Keratinocyte (primary cell): ENCODE results near the gene KCNT2. TPM values are rescaled to one million over a fixed set of nuclear protein-coding genes. Genes with fewer than 3 reads are reported as not detected.

ENCODE experiments used
- DNase-seq: peaks from one replicate; pipeline ENCODE4 v3.0.0-alpha.2; 2011; ENCODE audit warnings: low read depth, missing footprints, low spot score
- FAIRE-seq: peaks from 2 replicates; lab custom pipeline; 2011; peaks lifted over from hg19 to GRCh38; lab: Jason Lieb, UNC
- H2AFZ ChIP-seq: 2 replicates; pipeline ENCODE4 v1.6.0; 2012; ENCODE audit warnings: low read length, control low read depth, inconsistent platforms; ENCODE audit not compliant: control insufficient read depth
- H3K27ac ChIP-seq: 2 replicates; pipeline ENCODE4 v1.5.1; 2011; ENCODE audit warnings: low read length; ENCODE audit not compliant: control insufficient read depth, insufficient read depth
- H3K27me3 ChIP-seq: 3 replicates; pipeline ENCODE4 v1.6.0; 2011; ENCODE audit warnings: low read length; ENCODE audit not compliant: control insufficient read depth, insufficient read depth; ENCODE audit errors: extremely low read depth
- H3K36me3 ChIP-seq, 2 experiments: 2 replicates in 1 of 2; 3 replicates in 1 of 2; pipeline ENCODE4 v1.5.1; 2011; ENCODE audit warnings: low read length in 2 of 2, mild to moderate bottlenecking in 1 of 2; ENCODE audit not compliant: control insufficient read depth in 2 of 2, insufficient read depth in 2 of 2; ENCODE audit errors: extremely low read depth in 1 of 2
- H3K4me1 ChIP-seq: 3 replicates; pipeline ENCODE4 v1.5.1; 2011; ENCODE audit warnings: low read length; ENCODE audit not compliant: control insufficient read depth, insufficient read depth; ENCODE audit errors: extremely low read depth
- H3K4me2 ChIP-seq: 3 replicates; pipeline ENCODE4 v1.6.0; 2011; ENCODE audit warnings: low read depth, low read length; ENCODE audit not compliant: control insufficient read depth, insufficient read depth; ENCODE audit errors: extremely low read depth
- H3K4me3 ChIP-seq, 3 experiments: fragments of 200-600 bp in 1 of 3; sonication (generic) in 1 of 3; 2 replicates in 2 of 3; 3 replicates in 1 of 3; pipeline ENCODE4 v1.5.1; 2011 to 2016; ENCODE audit warnings: low read length in 3 of 3, mild to moderate bottlenecking in 3 of 3, control low read depth in 2 of 3, inconsistent platforms in 1 of 3, low read depth in 1 of 3, mixed read lengths in 1 of 3, mixed run types in 1 of 3, moderate library complexity in 1 of 3; ENCODE audit not compliant: control insufficient read depth in 2 of 3, insufficient read depth in 2 of 3; ENCODE audit errors: extremely low read depth in 1 of 3
- H3K79me2 ChIP-seq: 2 replicates; pipeline ENCODE4 v1.6.0; 2012; ENCODE audit warnings: low read length; ENCODE audit not compliant: control insufficient read depth, insufficient read depth
- H3K9ac ChIP-seq: 3 replicates; pipeline ENCODE4 v1.6.0; 2011; ENCODE audit warnings: low read length; ENCODE audit not compliant: control insufficient read depth, insufficient read depth; ENCODE audit errors: extremely low read depth
- H3K9me1 ChIP-seq: 3 replicates; pipeline ENCODE4 v1.6.0; 2011; ENCODE audit warnings: low read length; ENCODE audit not compliant: control insufficient read depth, insufficient read depth; ENCODE audit errors: extremely low read depth
- H3K9me3 ChIP-seq: 2 replicates; pipeline ENCODE4 v1.5.1; 2012; ENCODE audit warnings: low read depth, low read length; ENCODE audit not compliant: control insufficient read depth
- H4K20me1 ChIP-seq: 3 replicates; pipeline ENCODE4 v1.6.0; 2011; ENCODE audit warnings: low read length; ENCODE audit not compliant: control insufficient read depth, insufficient read depth; ENCODE audit errors: extremely low read depth
- EZH2 ChIP-seq: IDR thresholded peaks from one replicate; pipeline ENCODE4 v1.6.1; 2012; ENCODE audit warnings: inconsistent platforms, mild to moderate bottlenecking, low read length, moderate library complexity
- dilution Hi-C: fragments of 300-500 bp; cut with MboI; formaldehyde crosslinking; loops from one replicate; pipeline ENCODE4 v1.7.0; 2020; ENCODE audit warnings: low sequenced_read_pairs; ENCODE audit not compliant: extremely low pct_ligation_motif_present
- polyA plus RNA-seq, 5 experiments: library from polyadenylated mRNA; depleted of rRNA in 3 of 5; stranded (reverse) in 3 of 5; stranded (forward) in 1 of 5; unstranded in 1 of 5; fragments of >200 nt; gene quantifications; 1 replicate in 1 of 5; 2 replicates in 3 of 5; 3 replicates in 1 of 5; pipeline versions ENCODE4 v1.2.1 to v1.2.3, GENCODE V29; 2011 to 2012; ENCODE audit warnings: missing spikeins in 2 of 5, low read depth in 1 of 5, low replicate concordance in 1 of 5
- TF ChIP-seq, protein P1 (sequence below), 3 experiments: IDR thresholded peaks in 1 of 3; conservative IDR thresholded peaks in 1 of 3; optimal IDR thresholded peaks in 1 of 3; 2 replicates in 2 of 3; 3 replicates in 1 of 3; pipeline versions ENCODE3 to v1.5.1; 2011; ENCODE audit warnings: low read length in 3 of 3, mild to moderate bottlenecking in 3 of 3, moderate library complexity in 2 of 3, control low read depth in 1 of 3, inconsistent platforms in 1 of 3; ENCODE audit not compliant: insufficient read depth in 2 of 3; ENCODE audit errors: extremely low read depth in 1 of 3

Gene KCNT2
- polyA plus RNA-seq, 1 donor (not counting 4 experiments of a cell fraction or from before 2014, with no cell fraction given): not detected

DNA sequence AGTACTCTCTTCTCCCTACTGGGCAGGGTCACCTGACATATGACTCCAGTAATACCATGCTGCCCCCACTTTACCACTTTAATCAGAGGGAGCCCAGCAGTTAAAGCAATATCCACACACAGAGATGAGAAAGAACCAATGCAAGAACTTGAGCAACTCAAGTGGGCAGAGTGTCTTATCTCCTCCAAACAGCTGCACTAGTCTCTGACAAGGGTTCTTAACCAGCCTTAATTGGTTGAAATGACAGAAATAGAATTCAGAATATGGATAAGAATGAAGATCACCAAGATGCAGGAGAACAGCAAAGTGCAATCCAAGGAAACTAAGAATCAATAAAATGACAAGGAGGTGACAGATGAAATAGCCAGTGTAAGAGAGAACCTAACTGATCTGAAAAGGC lies 91.0 kb downstream of the KCNT2 start:
- Histone ChIP-seq H3K27me3 (no peaks in the 10 kb centered on the region), H3K9me1 (no peaks in the 10 kb centered on the region), H3K27ac (no peak overlapping the region), H3K4me2 (no peak overlapping the region), H3K36me3 (no peaks in the 10 kb centered on the region), H4K20me1 (no peaks in the 10 kb centered on the region), H2AFZ (no peak overlapping the region), H3K9ac (no peak overlapping the region), H3K79me2 (no peaks in the 10 kb centered on the region), H3K4me1 (no peaks in the 10 kb centered on the region), H3K4me3 (no peak overlapping the region), H3K9me3 (no peaks in the 10 kb centered on the region)
- dilution Hi-C loops: no loop called here
- FAIRE-seq (no peak), DNase-seq (no peak)
- TF ChIP-seq EZH2: no peak
- TF ChIP-seq, protein P1, sequence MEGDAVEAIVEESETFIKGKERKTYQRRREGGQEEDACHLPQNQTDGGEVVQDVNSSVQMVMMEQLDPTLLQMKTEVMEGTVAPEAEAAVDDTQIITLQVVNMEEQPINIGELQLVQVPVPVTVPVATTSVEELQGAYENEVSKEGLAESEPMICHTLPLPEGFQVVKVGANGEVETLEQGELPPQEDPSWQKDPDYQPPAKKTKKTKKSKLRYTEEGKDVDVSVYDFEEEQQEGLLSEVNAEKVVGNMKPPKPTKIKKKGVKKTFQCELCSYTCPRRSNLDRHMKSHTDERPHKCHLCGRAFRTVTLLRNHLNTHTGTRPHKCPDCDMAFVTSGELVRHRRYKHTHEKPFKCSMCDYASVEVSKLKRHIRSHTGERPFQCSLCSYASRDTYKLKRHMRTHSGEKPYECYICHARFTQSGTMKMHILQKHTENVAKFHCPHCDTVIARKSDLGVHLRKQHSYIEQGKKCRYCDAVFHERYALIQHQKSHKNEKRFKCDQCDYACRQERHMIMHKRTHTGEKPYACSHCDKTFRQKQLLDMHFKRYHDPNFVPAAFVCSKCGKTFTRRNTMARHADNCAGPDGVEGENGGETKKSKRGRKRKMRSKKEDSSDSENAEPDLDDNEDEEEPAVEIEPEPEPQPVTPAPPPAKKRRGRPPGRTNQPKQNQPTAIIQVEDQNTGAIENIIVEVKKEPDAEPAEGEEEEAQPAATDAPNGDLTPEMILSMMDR (optimal IDR thresholded peaks at IDR 0.05 in 1 of 3, IDR thresholded peaks at IDR 0.05 in 1 of 3, conservative IDR thresholded peaks at IDR 0.05 in 1 of 3; ENCODE audit: extremely low read depth in 1 of 3, insufficient read depth in 2 of 3, low read length in 3 of 3): no peak

DNA sequence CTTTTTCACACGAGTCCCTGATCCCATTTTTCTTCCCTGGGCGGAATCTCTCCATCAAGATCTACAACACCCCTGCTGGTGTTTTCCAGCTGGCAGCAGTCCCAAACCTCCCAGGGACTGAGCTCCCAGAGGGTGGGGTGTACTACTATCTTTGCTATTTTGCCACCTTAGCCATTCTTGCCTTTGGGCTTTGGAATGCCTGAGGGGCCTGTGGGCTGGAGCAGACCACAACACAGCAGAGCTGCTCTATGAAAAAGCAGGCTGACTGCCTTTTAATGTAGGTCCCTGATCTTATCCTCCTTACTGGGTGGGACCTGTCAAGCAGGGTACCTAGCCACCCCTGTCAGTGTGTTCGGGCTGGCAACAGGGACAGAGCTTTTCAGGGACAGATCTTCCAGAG lies 91.9 kb downstream of the KCNT2 start:
- no peaks in the 10 kb centered on the region for H3K9me1 ChIP-seq
- H3K27me3 ChIP-seq: no peaks in the 10 kb centered on the region
- H4K20me1 ChIP-seq: no peaks in the 10 kb centered on the region
- no peak overlapping the region for H3K4me3 ChIP-seq
- H2AFZ ChIP-seq: no peak overlapping the region
- FAIRE-seq (no peak), DNase-seq (no peak)
- H3K27ac ChIP-seq: no peak overlapping the region
- H3K79me2 ChIP-seq: no peaks in the 10 kb centered on the region
- TF ChIP-seq, protein P1 (optimal IDR thresholded peaks at IDR 0.05 in 1 of 3, IDR thresholded peaks at IDR 0.05 in 1 of 3, conservative IDR thresholded peaks at IDR 0.05 in 1 of 3; ENCODE audit: extremely low read depth in 1 of 3, insufficient read depth in 2 of 3, low read length in 3 of 3): no peak
- no peak for TF ChIP-seq EZH2
- no peaks in the 10 kb centered on the region for H3K36me3 ChIP-seq
- dilution Hi-C loops: no loop called here
- H3K9me3 ChIP-seq: no peaks in the 10 kb centered on the region
- H3K9ac ChIP-seq: no peak overlapping the region
- H3K4me1 ChIP-seq: no peaks in the 10 kb centered on the region
- no peak overlapping the region for H3K4me2 ChIP-seq
